NCI-H524 treated with DMSO at 0.1 percent for 48 hours (cell line): ENCODE data around the gene AQP5.

Experiments
- DNase-seq: peaks from one replicate; lab custom pipeline; 2025; lab: John Stamatoyannopoulos, UW

Gene AQP5

GRCh38 chr12:49950273-49951251 is 11.1 kb upstream of the AQP5 start, which contains the start of gene AQP2:
Gene AQP2, plus strand, starts transcription at chr12:49950737. Its CDS starts 94 bp downstream, at chr12:49950831.
- no peak for DNase-seq

GRCh38 chr12:49951411-49952240 is 10.0 kb upstream of the AQP5 start:
- no peak for DNase-seq

GRCh38 chr12:49952391-49953055 is 9.1 kb upstream of the AQP5 start:
- DNase-seq: no peak

GRCh38 chr12:49953151-49953550 is 8.5 kb upstream of the AQP5 start:
- no peak for DNase-seq

GRCh38 chr12:49953961-49954846 is 7.5 kb upstream of the AQP5 start:
- no peak for DNase-seq

- DNase-seq: no peak
Measured at GRCh38 chr12:49954863-49955830, 6.5 kb upstream of the AQP5 start.

- no peak for DNase-seq
Measured at GRCh38 chr12:49955899-49956662, 5.6 kb upstream of the AQP5 start.

GRCh38 chr12:49956663-49957569 is 4.8 kb upstream of the AQP5 start:
- no peak for DNase-seq

- no peak for DNase-seq
Measured at GRCh38 chr12:49957570-49957967, 4.1 kb upstream of the AQP5 start.

- DNase-seq: no peak
Measured at GRCh38 chr12:49959685-49960473, 1.8 kb upstream of the AQP5 start.

GRCh38 chr12:49960474-49961110 is 1.1 kb upstream of the AQP5 start:
- no peak for DNase-seq

GRCh38 chr12:49961993-49962764 is 507 bp downstream of the AQP5 start:
- DNase-seq: no peak

- no peak for DNase-seq
Measured at GRCh38 chr12:49962861-49963765, 1.4 kb downstream of the AQP5 start.

- DNase-seq: no peak
Measured at GRCh38 chr12:49963976-49964815, 2.5 kb downstream of the AQP5 start.
